Measurements from ENCODE around the gene GFAP. TPM values are rescaled to one million over a fixed set of nuclear protein-coding genes. Genes with fewer than 3 reads are reported as not detected.

Gene GFAP
- total RNA-seq, 1 donor from 2014 or later, result not detected

DNA sequence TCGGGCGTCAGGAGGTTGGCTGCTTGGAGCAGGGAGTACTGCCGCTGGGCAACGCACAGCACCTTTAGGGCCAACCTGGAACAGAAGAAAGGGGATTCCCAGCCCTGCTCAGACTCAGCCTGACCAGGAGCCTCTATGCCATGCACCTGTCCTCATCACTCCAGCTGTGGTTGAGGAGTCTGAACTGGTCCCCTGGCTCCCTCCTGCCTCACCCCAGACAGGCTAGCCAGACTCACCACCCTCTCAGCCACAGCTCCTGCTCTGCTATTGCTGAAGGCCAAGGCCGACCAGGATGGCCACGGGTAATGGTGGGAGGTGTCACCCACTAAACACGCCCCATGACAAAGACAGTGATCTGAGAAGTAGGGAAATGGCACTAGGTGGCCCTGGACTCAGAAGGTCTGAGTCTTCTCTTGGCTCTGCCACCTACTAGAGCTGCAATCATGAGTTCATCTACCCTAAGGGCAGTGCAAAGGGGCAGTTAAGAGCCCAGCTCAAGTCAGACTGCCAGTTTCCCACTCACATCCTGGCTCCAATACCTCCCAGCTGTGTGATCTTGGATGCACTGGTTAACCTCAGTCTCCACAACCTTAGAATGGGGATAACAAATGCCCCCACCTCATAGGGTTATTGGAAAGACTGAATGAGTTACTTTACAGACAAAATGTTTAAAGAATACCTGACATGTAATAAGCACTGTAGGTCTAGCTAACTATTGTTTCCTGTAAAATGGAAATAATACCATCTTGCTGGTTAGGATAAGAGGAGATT lies 13.8 kb upstream of the GFAP start:
- DNase-seq (ENCODE audit: low spot score in 2 of 2, unreplicated experiment in 2 of 2), result no peak
- Mint-ChIP-seq H3K27ac (no peak overlapping the region), H3K4me3 (no peak overlapping the region), H3K27me3 (ENCODE audit: low read depth) (no peaks in the 10 kb centered on the region), H3K9me3 (no peaks in the 10 kb centered on the region), H3K36me3 (peaks cover 14% of the 10 kb centered on the region), H3K4me1 (no peaks in the 10 kb centered on the region)
- TF ChIP-seq, protein P1, sequence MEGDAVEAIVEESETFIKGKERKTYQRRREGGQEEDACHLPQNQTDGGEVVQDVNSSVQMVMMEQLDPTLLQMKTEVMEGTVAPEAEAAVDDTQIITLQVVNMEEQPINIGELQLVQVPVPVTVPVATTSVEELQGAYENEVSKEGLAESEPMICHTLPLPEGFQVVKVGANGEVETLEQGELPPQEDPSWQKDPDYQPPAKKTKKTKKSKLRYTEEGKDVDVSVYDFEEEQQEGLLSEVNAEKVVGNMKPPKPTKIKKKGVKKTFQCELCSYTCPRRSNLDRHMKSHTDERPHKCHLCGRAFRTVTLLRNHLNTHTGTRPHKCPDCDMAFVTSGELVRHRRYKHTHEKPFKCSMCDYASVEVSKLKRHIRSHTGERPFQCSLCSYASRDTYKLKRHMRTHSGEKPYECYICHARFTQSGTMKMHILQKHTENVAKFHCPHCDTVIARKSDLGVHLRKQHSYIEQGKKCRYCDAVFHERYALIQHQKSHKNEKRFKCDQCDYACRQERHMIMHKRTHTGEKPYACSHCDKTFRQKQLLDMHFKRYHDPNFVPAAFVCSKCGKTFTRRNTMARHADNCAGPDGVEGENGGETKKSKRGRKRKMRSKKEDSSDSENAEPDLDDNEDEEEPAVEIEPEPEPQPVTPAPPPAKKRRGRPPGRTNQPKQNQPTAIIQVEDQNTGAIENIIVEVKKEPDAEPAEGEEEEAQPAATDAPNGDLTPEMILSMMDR (IDR thresholded peaks at IDR 0.05; ENCODE audit: unreplicated experiment), result no peak

DNA sequence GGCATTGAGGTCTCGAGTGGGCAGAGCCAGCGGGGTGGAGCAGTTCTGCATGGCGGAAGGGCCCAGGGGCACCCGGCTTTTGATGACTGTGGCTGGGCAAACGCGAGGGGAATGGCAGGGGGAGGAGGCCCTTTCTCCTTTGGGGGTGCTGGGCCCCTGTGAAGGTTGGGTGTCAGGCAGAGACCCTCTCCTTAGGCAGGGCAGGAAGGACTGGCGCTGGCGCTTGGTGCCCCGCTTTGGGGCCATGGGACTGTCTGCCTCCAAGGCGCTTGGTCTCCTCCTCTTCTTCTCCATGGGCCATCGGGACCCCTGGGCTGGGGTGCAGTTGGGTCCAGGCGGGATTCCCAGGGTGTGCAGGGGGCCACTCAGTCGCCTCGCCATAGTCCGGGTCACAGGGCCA lies 12.8 kb upstream of the GFAP start:
- no peak overlapping the region for H3K27ac Mint-ChIP-seq
- no peak for DNase-seq (ENCODE audit: low spot score in 2 of 2, unreplicated experiment in 2 of 2)
- peaks cover 14% of the 10 kb centered on the region for H3K36me3 Mint-ChIP-seq
- no peaks in the 10 kb centered on the region for H3K9me3 Mint-ChIP-seq
- no peaks in the 10 kb centered on the region for H3K4me1 Mint-ChIP-seq
- TF ChIP-seq, protein P1 (IDR thresholded peaks at IDR 0.05; ENCODE audit: unreplicated experiment), result no peak
- no peaks in the 10 kb centered on the region for H3K27me3 Mint-ChIP-seq (ENCODE audit: low read depth)
- no peak overlapping the region for H3K4me3 Mint-ChIP-seq

DNA sequence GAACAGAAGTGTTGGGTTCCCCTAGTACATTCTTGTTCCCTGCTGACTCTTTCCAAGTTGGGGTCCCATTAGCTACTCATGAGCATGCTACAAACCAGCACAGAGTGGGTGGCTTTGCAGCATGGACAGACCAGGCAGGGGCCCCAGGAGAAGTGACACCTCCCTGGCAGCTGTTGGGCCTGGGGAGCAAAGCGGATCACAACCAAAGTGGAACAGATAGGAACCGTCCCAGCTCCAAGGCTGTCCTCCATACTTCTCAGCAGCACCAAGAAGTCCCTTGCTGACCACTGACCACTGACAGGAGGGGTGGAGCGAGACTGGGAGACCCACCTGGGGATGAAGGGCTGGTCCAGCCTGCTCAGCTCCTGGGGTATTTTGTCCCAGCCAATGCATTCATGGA lies 12.4 kb upstream of the GFAP start:
- Mint-ChIP-seq H3K9me3 (no peaks in the 10 kb centered on the region), H3K27me3 (ENCODE audit: low read depth) (peaks cover 4% of the 10 kb centered on the region), H3K4me1 (no peaks in the 10 kb centered on the region), H3K36me3 (peaks cover 14% of the 10 kb centered on the region), H3K4me3 (no peak overlapping the region), H3K27ac (no peak overlapping the region)
- TF ChIP-seq, protein P1 (IDR thresholded peaks at IDR 0.05; ENCODE audit: unreplicated experiment), result no peak
- no peak for DNase-seq (ENCODE audit: low spot score in 2 of 2, unreplicated experiment in 2 of 2)

DNA sequence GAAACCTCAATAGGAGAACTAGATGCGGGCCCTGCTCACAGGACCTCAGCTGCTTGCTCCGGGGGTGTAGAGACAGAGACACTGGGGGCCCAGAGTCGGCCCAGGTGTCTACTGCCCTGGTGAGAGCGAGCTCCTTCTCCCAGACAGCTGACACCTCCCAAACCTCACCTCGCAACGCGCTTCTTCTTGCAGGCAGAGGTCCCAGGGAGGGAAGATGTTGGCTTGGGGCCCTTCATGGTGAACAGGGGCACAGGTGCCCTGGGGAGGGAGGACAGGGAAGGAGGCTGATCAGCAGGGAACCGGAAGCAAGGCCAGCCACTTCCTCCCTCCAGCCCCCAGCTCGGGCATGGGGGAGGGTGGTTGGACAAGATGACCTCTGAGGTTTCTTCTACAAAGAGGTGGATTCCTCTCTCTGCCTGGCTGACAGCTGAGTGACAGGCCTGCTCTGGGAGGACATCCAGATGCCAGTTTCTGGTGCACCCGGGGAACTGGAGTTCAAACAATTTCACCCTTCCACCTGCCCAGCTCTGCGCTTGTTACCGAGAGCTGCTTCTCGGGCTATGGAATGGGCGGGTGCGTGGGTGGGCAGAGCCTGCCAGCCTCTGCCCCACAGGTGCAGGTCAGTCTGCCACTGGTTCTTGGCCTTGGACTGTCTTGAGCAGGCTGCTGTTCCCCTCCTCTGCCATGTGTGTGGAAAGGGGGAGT lies 11.7 kb upstream of the GFAP start:
- peaks cover 14% of the 10 kb centered on the region for H3K36me3 Mint-ChIP-seq
- TF ChIP-seq, protein P1 (IDR thresholded peaks at IDR 0.05; ENCODE audit: unreplicated experiment), result no peak
- no peaks in the 10 kb centered on the region for H3K9me3 Mint-ChIP-seq
- H3K27me3 Mint-ChIP-seq (ENCODE audit: low read depth), result peaks cover 10% of the 10 kb centered on the region
- no peak for DNase-seq (ENCODE audit: low spot score in 2 of 2, unreplicated experiment in 2 of 2)
- no peak overlapping the region for H3K27ac Mint-ChIP-seq
- H3K4me3 Mint-ChIP-seq, result no peak overlapping the region
- no peaks in the 10 kb centered on the region for H3K4me1 Mint-ChIP-seq

DNA sequence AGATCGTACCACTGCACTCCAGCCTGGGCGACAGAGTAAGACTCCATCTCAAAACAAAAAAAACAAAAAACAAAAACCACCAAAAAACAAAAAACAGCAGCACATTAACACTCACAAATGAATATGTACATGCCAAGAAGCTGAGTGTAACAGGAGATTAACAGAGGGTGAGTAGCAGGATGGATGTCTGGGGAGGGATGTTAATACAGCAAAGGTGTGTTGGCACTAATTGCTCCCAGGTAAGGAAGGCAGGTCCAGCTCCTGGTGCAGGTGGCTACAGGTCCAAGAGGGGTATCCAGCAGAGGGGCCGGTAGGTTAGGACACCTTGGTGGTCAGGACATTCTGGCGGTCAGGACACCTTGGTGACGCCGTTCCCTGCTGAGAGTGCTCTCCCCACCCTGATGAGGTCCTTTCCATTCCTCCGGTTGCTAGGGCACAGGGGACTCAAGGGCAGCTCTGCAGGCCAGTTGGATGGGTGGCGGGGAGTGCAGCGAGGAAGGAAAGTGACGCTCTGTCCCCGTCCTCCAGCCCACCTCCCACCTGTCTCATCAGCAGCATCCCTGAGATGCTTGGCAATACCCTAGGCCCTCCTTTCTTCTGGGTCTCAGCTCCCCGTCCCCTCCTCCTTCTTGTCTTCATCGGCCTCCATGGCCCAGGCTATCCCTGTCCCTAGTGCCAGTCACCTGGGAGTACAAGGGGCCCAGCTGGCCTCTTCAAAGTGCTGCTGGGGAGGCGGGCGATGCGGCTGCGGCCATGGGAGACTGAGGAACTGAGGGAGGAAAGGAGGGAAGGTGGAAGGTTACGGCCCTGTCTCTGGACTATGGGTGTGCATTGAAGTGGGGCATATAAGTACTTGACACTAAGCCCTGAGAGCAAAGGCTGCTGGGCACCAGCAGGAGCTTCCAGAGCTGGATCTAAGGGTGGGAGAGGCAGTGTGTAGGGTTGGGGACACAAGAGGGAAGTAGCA lies 10.7 kb upstream of the GFAP start:
- TF ChIP-seq, protein P1 (IDR thresholded peaks at IDR 0.05; ENCODE audit: unreplicated experiment), result no peak
- H3K4me3 Mint-ChIP-seq, result no peak overlapping the region
- H3K4me1 Mint-ChIP-seq, result peaks cover 3% of the 10 kb centered on the region
- H3K27me3 Mint-ChIP-seq (ENCODE audit: low read depth), result peaks cover 16% of the 10 kb centered on the region
- H3K27ac Mint-ChIP-seq, result no peak overlapping the region
- H3K9me3 Mint-ChIP-seq, result no peaks in the 10 kb centered on the region
- DNase-seq (ENCODE audit: low spot score in 2 of 2, unreplicated experiment in 2 of 2), result no peak
- H3K36me3 Mint-ChIP-seq, result peaks cover 10% of the 10 kb centered on the region
